ENCODE data around the gene FGF14. TPM values are rescaled to one million over a fixed set of nuclear protein-coding genes. Genes with fewer than 3 reads are reported as not detected.
"Not testable (repeated sequence)": the region's sequence is repeated elsewhere in the genome, so short reads cannot be mapped to it uniquely, and the experiment has no call there.

FGF14 gene
- total RNA-seq, 3 donors from 2014 or later, result 0.43 to 2.5 (median 0.70) TPM

GRCh38 chr13:102103469-102103868 lies 298.4 kb downstream of the FGF14 start:
- Histone ChIP-seq H3K4me1 (ENCODE audit: low read depth) (no peaks in the 10 kb centered on the region), H3K9me3 (no peaks in the 10 kb centered on the region), H3K4me3 (no peak overlapping the region), H3K36me3 (ENCODE audit: low read depth) (no peaks in the 10 kb centered on the region)
- DNase-seq (no peak), ATAC-seq (no peak)
- intact Hi-C loops (cut with DNase I, micrococcal nuclease), result no loop called here
- no peak for TF ChIP-seq CTCF (IDR thresholded peaks at IDR 0.05)

GRCh38 chr13:102100234-102100633 lies 301.6 kb downstream of the FGF14 start:
- Histone ChIP-seq H3K9me3 (no peaks in the 10 kb centered on the region), H3K36me3 (ENCODE audit: low read depth) (no peaks in the 10 kb centered on the region), H3K4me3 (no peak overlapping the region), H3K4me1 (ENCODE audit: low read depth) (no peaks in the 10 kb centered on the region)
- intact Hi-C loops (cut with DNase I, micrococcal nuclease), result no loop called here
- ATAC-seq (no peak), DNase-seq (no peak)
- TF ChIP-seq CTCF (IDR thresholded peaks at IDR 0.05), result no peak

- DNase-seq, result no peak
- no peak for TF ChIP-seq CTCF (IDR thresholded peaks at IDR 0.05)
- Histone ChIP-seq H3K4me3 (no peak overlapping the region), H3K4me1 (ENCODE audit: low read depth) (no peaks in the 10 kb centered on the region), H3K9me3 (no peaks in the 10 kb centered on the region), H3K36me3 (ENCODE audit: low read depth) (no peaks in the 10 kb centered on the region)
- intact Hi-C loops (cut with DNase I, micrococcal nuclease), result no loop called here
- no peak for ATAC-seq
These were observed 304.1 kb downstream of the FGF14 start for GRCh38 chr13:102097708-102098107.

GRCh38 chr13:102093288-102093687 lies 308.6 kb downstream of the FGF14 start:
- intact Hi-C loops (cut with DNase I, micrococcal nuclease); H3K4me3 ChIP-seq; DNase-seq; H3K9me3 ChIP-seq; H3K4me1 ChIP-seq (ENCODE audit: low read depth); H3K36me3 ChIP-seq (ENCODE audit: low read depth); ATAC-seq: not testable (repeated sequence)

- DNase-seq, result no peak
- Histone ChIP-seq H3K4me1 (ENCODE audit: low read depth) (no peaks in the 10 kb centered on the region), H3K36me3 (ENCODE audit: low read depth) (no peaks in the 10 kb centered on the region), H3K9me3 (no peaks in the 10 kb centered on the region), H3K4me3 (no peak overlapping the region)
- no peak for TF ChIP-seq CTCF (IDR thresholded peaks at IDR 0.05)
- ATAC-seq, result peak; percentile 32
- intact Hi-C loops (cut with DNase I, micrococcal nuclease), result no loop called here
These were observed 310.6 kb downstream of the FGF14 start for GRCh38 chr13:102091231-102091630.

GRCh38 chr13:102090532-102090931 lies 311.3 kb downstream of the FGF14 start:
- intact Hi-C loops (cut with DNase I, micrococcal nuclease), result no loop called here
- DNase-seq (no peak), ATAC-seq (no peak)
- no peak for TF ChIP-seq CTCF (IDR thresholded peaks at IDR 0.05)
- no peaks in the 10 kb centered on the region for H3K4me1 ChIP-seq (ENCODE audit: low read depth)
- H3K4me3 ChIP-seq, result no peak overlapping the region
- no peaks in the 10 kb centered on the region for H3K36me3 ChIP-seq (ENCODE audit: low read depth)
- no peaks in the 10 kb centered on the region for H3K9me3 ChIP-seq
